DMS53 (cell line): ENCODE results near the gene EYA3.

Experiments used
- DNase-seq: peaks from one replicate; lab custom pipeline; 2025; lab: John Stamatoyannopoulos, UW

The EYA3 gene

GRCh38 chr1:28070725-28071593, 17.5 kb downstream of the EYA3 start:
- no peak for DNase-seq

DNA sequence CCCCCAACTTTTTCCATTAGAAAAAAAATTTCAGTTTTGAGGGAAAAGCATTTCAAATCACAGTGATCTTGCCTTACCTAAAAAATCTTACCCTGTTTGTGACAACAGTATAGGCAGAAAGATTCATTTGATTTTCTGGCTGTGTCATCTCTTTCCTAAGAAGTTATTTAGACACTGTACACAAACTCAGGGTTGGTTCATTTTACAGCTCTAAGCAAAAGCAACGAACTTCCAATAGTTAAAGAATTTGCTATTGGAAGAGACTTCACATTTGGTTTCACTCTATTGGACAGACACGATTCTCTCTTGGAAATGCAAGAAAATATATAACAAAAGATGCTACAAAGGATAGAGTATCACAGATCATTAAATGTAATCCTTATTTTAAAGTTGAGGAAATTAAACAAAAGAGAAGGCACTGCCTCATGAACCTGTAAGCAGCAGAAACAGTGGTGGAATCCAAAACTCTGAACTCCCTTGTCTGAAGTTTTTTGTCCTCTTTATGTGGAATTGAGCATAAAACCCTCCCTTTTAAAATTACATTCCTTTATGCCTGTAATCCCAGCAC, 20.8 kb downstream of the EYA3 start:
- DNase-seq = no peak

- no peak for DNase-seq
These were observed 21.8 kb downstream of the EYA3 start for GRCh38 chr1:28066393-28067154.

- DNase-seq = peak; percentile 8
These were observed 24.3 kb downstream of the EYA3 start for GRCh38 chr1:28064064-28064463.

GRCh38 chr1:28062806-28063205, 25.6 kb downstream of the EYA3 start:
- DNase-seq = no peak

DNA sequence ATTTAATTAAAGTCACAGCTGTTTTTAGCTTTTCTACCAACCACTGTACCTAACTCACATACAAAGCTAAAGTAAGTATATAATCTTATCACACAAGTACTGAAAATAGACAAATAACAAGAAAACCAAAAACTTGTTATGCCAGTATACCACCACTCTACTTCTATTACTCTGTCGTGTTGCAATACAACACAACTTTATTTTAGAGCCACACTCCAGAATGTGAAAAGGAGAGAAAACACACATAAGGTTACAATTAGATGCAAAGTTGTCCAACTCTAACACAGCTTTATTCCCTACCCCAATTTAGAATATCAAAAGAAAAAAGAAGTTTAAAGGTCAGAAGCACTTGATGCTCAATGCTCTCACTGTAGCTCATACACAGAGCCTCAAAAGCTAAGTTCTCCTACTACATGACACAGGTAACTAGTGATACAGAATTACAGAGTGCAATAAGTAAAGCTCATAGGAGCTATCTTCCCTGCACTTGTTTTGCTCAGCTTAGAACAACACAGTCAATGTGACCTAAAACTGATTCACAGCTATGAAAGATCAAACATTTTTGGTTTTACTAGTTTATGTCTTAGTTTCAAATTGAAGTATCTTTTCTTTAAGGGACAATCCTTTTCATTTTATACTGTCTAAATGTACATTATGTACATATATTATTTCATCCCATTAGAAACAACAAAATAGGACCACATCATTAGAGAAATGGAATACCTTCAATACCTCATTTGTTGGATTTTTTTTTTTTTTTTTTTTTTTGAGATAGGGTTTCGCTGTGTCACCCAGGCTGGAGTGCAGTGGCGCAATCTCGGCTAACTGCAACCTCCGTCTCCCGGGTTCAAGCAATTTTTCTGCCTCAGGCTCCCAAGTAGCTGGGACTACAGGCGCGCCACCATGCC, 29.2 kb downstream of the EYA3 start:
- no peak for DNase-seq

DNA sequence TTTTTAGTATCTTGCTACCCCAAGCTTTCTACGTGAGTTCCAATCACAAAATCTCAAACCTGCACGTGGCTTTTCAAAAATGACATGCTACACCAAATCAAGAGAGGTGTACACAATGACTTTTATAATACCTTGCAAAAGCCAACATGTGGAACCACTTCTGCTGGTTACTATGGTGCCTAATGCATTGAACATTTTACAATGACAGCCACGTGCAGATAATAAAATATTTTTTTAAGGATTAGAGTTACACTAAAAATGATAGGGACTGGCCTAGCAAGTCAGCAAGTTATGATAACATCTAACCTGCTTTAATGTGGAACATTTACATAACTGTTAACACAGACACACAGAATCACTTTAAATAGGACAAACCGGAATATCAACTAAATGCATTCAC, 30.2 kb downstream of the EYA3 start:
- DNase-seq = peak; percentile 13

- DNase-seq = peak; percentile 35
These were observed 32.1 kb downstream of the EYA3 start for GRCh38 chr1:28056129-28056925.

GRCh38 chr1:28050776-28051175, 37.6 kb downstream of the EYA3 start:
- no peak for DNase-seq

DNA sequence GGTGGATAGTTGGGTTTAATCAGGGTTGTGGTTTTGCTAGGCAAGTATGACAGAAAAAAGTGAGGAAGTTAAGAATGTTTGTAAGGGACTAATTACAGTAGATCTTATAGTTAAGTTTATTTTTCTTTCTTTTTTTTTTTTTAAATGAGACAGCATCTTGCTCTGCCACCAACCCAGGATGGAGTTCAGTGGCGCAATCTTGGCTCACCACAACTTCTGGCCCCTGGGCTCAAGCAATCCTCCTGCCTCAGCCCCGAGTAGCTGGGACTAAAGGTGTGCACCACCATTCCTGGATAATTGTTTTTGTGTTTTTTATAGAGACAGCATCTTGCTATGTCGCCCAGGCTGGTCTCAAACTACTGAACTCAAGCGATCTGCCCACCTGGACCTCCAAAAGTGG, 41.7 kb downstream of the EYA3 start:
- no peak for DNase-seq

DNA sequence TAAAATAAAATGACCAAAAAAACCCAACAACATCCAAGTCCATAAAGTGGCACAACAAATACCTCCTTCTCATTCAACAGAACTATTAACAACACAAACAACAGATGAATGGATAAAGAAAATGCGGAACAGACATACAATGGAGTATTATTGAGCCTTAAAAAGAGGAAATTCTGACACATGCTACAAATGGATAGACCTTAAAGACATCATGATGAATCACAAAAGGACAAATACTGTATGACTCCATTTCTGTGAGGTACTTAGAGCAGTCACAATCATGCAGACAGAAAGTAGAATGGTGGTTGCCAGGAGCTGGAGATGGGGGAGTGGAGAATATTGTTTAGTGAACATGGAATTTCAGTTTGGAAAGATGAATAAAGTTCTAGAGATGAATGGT, 42.6 kb downstream of the EYA3 start:
- no peak for DNase-seq

DNA sequence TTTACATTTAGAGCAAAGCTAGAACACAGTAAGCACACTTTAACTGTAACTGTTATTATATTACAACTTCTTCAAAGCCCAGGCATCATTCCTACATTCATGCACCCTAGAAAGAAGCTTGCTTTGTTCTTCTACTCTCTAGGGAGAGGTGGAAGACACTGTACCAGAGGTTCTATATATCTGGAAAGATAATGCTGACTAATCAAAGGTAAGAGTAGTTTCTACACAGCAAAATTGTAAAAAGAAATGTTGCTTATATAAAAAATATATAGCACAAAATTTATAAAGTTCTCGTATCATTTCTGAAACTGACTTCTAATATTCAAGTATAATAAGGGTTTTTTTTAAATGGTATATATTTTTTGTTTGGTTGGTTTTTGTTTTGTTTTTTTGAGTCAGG, 44.0 kb downstream of the EYA3 start:
- no peak for DNase-seq

- no peak for DNase-seq
These were observed 49.1 kb downstream of the EYA3 start for GRCh38 chr1:28039341-28039740.

GRCh38 chr1:28037946-28038345, 50.5 kb downstream of the EYA3 start:
- DNase-seq = no peak

DNA sequence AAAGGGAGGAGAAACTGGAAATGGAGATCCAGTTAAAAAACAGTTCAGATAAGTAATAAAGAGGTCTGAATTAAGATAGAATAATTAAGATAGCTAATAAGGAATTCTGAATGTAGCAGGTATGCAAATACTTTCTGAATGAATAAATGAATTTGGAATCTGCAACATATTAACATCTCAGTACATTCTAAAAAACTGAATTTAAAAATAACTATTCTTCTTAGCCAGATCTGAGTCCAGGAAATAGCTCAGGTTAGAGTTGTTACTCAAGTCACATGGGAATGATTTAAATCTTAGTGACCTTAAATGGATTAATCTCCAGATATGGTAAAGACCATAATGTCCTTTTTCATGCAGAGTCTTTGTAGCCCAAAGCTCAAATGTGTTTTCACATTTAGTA, 51.2 kb downstream of the EYA3 start:
- DNase-seq = no peak

DNA sequence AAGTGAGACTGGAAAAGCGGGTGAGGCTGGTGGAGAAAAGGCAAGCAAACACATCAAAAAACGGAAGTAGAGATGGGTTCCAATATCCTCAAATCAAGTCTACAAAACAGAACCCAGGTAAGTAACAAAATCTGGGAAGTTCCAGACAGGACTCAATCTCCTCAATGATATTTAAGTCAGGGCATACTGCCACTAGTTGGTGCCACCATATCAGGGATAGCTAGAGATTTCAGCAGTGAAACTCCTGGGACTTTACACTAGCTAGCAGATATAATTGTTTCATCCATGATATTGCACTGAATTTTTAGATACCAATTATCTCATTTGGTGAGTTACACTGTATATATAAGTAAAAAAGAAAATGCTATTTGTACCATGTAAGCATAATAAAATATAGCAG, 52.0 kb downstream of the EYA3 start:
- DNase-seq = no peak

DNA sequence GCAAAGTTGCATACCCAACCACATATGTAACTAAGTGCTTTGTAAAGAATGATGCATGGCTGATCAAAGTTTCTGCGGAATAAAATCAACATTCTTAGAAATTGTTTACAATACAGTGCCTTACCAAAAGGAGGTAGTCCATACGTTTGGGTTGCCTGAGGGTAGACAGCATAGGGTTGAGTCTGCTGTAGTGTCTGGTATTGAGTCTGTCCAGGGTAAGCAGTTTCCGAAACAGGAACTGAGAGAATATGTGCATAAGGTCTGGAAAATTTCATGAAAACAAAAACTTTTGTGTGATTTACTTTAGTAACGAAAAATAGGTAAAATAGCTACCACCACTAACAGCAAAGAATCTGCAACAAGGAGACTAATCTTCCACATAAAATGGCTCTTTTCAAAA, 53.0 kb downstream of the EYA3 start:
- no peak for DNase-seq

DNA sequence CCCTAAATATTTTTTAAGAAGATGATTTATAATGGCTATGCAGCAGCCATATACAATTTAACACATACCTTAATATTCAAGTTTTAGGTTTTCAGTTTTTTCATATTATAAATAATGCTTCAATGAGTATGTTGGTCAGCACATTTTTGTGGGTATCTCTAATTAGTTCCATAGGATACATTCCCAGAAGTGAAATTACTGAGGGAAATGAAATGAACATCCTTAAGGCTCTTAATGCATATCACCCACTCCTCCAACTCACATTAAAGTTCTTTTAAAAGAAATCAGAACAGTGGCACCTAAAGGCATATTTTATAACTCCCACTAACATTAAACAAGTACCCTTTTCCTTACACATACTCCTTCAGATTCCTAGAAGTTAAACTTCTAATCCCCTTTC, 56.1 kb downstream of the EYA3 start:
- no peak for DNase-seq

- peak; percentile 30 for DNase-seq
These were observed 57.2 kb downstream of the EYA3 start for GRCh38 chr1:28031173-28031572.

GRCh38 chr1:28028873-28029654, 59.3 kb downstream of the EYA3 start:
- no peak for DNase-seq
